ENCODE results near the gene POT1. TPM values are rescaled to one million over a fixed set of nuclear protein-coding genes. Genes with fewer than 3 reads are reported as not detected.

POT1 gene
- total and polyA plus RNA-seq, 2 donors (not counting 3 experiments of a cell fraction or from before 2014, with no cell fraction given): 11.1 to 22.4 TPM

DNA sequence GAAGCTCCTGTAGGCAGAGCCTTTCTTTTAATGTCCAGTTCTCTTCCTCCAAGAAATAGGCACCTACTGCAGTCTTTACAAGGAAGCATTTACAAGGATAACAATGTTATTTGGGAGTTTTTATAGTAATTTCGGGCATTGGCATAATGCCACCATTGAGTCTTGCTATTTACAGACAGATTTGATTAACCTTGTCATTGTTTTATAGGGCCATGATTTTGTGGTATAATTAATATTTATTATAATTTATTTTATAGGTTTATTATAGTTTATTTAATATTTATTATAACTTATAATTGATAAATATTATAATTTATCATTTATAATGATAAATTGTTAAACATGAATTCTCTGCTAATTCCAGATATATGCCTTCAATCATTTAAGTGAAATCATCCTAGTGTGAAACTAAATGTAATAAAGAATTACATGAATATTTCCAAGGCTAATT is 573 bp upstream of the POT1 start:
- Histone ChIP-seq H3K27me3 (ENCODE audit: control insufficient read depth in 2 of 2, insufficient read depth in 2 of 2, low read length in 2 of 2) (no peaks in the 10 kb centered on the region), H3K36me3 (ENCODE audit: control insufficient read depth in 2 of 2, extremely low read depth in 1 of 2, insufficient read depth in 2 of 2, low read length in 2 of 2) (peaks cover 0 to 2% of the 10 kb centered on the region in 2 experiments), H3K79me2 (ENCODE audit: control insufficient read depth, insufficient read depth, low read length) (peaks cover 36% of the 10 kb centered on the region), H4K20me1 (replicated peaks; ENCODE audit: control insufficient read depth, extremely low read depth, insufficient read depth, low read length) (no peaks in the 10 kb centered on the region), H3K9ac (replicated peaks; ENCODE audit: extremely low read depth, insufficient read depth, low read length) (peak overlapping the region; percentile 94), H3K4me2 (ENCODE audit: insufficient read depth, low read length) (peak overlapping the region; percentile 58), H3K4me1 (ENCODE audit: control insufficient read depth, extremely low read depth, insufficient read depth, low read length) (peaks cover 8% of the 10 kb centered on the region), H3K9me3 (replicated peaks; ENCODE audit: control insufficient read depth, insufficient read depth, low read length) (no peaks in the 10 kb centered on the region), H3K27ac (ENCODE audit: insufficient read depth, low read depth, low read length) (peak overlapping the region; percentile 44), H3K4me3 (replicated peaks in 1 of 3; ENCODE audit: insufficient read depth in 1 of 3, low read depth in 1 of 3, low read length in 3 of 3) (peak overlapping the region in 2 of 3 experiments; percentile 20 to 52), H3K9me1 (replicated peaks; ENCODE audit: control insufficient read depth, extremely low read depth, insufficient read depth, low read length) (no peaks in the 10 kb centered on the region), H2AFZ (ENCODE audit: low read depth, low read length) (peak overlapping the region; percentile 21)
- dilution Hi-C loops (cut with MboI; ENCODE audit: extremely low pct_ligation_motif_present, low sequenced_read_pairs): no loop called here
- DNase-seq (ENCODE audit: low read depth, low spot score) (no peak), FAIRE-seq (no peak)
- TF ChIP-seq FOS (IDR thresholded peaks at IDR 0.05; ENCODE audit: borderline replicate concordance, insufficient read depth, low read length) (no peak), JUN (IDR thresholded peaks at IDR 0.05; ENCODE audit: borderline replicate concordance, insufficient read depth, insufficient read length, low read depth) (no peak), MYC (IDR thresholded peaks at IDR 0.05; ENCODE audit: low read depth, low read length) (no peak), POLR2A (IDR thresholded peaks at IDR 0.05; ENCODE audit: low read depth, low read length) (no peak), GATA2 (IDR thresholded peaks at IDR 0.05; ENCODE audit: insufficient read depth, insufficient read length, low read depth, low read length) (no peak), EZH2 (IDR thresholded peaks at IDR 0.05; ENCODE audit: borderline replicate concordance, low read depth, low read length, severe bottlenecking) (no peak), POLR2AphosphoS5 (IDR thresholded peaks at IDR 0.05; ENCODE audit: insufficient read depth, low read depth, low read length) (no peak)
- TF ChIP-seq, protein P1, sequence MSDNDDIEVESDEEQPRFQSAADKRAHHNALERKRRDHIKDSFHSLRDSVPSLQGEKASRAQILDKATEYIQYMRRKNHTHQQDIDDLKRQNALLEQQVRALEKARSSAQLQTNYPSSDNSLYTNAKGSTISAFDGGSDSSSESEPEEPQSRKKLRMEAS (IDR thresholded peaks at IDR 0.05; ENCODE audit: insufficient read depth, insufficient read length): no peak
- TF ChIP-seq, protein P2, sequence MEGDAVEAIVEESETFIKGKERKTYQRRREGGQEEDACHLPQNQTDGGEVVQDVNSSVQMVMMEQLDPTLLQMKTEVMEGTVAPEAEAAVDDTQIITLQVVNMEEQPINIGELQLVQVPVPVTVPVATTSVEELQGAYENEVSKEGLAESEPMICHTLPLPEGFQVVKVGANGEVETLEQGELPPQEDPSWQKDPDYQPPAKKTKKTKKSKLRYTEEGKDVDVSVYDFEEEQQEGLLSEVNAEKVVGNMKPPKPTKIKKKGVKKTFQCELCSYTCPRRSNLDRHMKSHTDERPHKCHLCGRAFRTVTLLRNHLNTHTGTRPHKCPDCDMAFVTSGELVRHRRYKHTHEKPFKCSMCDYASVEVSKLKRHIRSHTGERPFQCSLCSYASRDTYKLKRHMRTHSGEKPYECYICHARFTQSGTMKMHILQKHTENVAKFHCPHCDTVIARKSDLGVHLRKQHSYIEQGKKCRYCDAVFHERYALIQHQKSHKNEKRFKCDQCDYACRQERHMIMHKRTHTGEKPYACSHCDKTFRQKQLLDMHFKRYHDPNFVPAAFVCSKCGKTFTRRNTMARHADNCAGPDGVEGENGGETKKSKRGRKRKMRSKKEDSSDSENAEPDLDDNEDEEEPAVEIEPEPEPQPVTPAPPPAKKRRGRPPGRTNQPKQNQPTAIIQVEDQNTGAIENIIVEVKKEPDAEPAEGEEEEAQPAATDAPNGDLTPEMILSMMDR (IDR thresholded peaks at IDR 0.05; ENCODE audit: extremely low read depth in 1 of 2, insufficient read depth in 1 of 2, low read depth in 1 of 2, low read length in 2 of 2): no peak
- ChIA-PET CTCF (interaction anchor here (0.8 to 1.2 kb wide), 5 partner anchors 9 to 741 kb away, joined by 3 to 6 read pairs (median 3); no protein-coding TSS in a partner anchor), POLR2A (no interaction called here)
- BruUV-seq (replicated peaks): no TSS peak
- intact Hi-C loops (cut with micrococcal nuclease): no loop called here
